Measurements from ENCODE around the gene PRKAR2B. TPM values are rescaled to one million over a fixed set of nuclear protein-coding genes. Genes with fewer than 3 reads are reported as not detected.

Gene PRKAR2B
- total and polyA plus RNA-seq, 7 experiments from 2014 or later = 0.39 to 5.0 (median 0.54) TPM

DNA sequence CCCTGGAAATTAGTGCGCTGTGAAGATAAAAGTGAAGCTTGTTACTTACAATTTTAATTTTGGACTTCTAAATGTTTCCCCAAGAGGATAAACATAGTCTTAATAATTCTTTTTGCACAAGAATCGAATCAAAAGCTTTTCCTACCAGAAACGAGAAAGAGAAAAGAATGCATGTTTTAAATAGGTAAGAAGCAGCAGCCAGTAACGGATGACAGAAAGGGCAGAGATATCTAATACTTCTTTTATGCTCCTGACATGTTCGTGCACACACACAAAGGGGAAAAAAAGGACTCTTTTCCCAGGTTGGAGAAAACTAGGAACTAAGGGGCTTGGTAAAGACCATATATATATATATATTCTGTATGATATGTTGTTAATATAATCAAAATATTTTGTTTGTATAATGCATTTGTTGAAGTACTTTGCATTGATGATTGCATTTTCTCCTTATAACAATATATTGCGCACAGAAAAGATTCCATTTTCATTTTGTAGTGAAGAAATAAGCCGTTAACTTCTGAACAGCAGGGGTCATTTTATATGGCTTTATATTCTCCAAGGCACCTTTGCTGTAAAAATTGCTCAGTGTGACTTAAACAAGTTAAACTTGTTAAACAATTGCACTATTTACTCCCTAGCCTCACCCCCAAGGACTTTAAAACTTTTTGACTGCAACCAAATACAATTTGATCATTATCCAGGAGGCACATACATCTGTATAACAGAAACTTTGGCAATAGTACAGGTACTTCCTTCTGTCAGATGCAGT, 2.2 kb downstream of the PRKAR2B start:
- H3K27me3 ChIP-seq (ENCODE audit: control insufficient read depth in 2 of 2, insufficient read depth in 2 of 2, low read length in 2 of 2) = peaks cover 4 to 8% of the 10 kb centered on the region in 2 donors
- no peaks in the 10 kb centered on the region for H3K36me3 ChIP-seq (ENCODE audit: control insufficient read depth in 2 of 3, insufficient read depth in 3 of 3, low read length in 3 of 3)
- H3K9me3 ChIP-seq (ENCODE audit: control insufficient read depth in 2 of 3, low read length in 3 of 3) = no peaks in the 10 kb centered on the region
- Mint-ChIP-seq H3K36me3 (no peaks in the 10 kb centered on the region), H3K4me1 (peaks cover 10 to 18% (median 15%) of the 10 kb centered on the region in 7 donors), H3K4me3 (no peak overlapping the region), H3K9me3 (peaks cover 0 to 2% (median 0%) of the 10 kb centered on the region in 11 donors), H3K27ac (no peak overlapping the region), H3K27me3 (peaks cover 13 to 62% (median 29%) of the 10 kb centered on the region in 5 donors)
- no peak overlapping the region for H3K4me3 ChIP-seq (ENCODE audit: low read length)
- CTCF ChIA-PET = interaction anchor here (1.5 kb wide), 1 partner anchor 99 kb away, joined by 3 read pairs; no protein-coding TSS in a partner anchor
- H3K27ac ChIP-seq (ENCODE audit: low read depth, low read length) = no peak overlapping the region
- intact Hi-C loops (cut with micrococcal nuclease) = loop anchor here (5.0 to 10.0 kb wide), 5 partner anchors 101 to 848 kb away; partner anchors contain the start of genes DLD (in 1 of the 2) and PIK3CG (in 1 of the 2)
- POLR2A ChIA-PET = interaction anchor here (0.7 kb wide), 1 partner anchor 1627 kb away, joined by 3 read pairs; no protein-coding TSS in a partner anchor
- DNase-seq = no peak
- ATAC-seq = no peak
- peaks cover 4 to 10% of the 10 kb centered on the region in 2 donors for H3K4me1 ChIP-seq (ENCODE audit: control insufficient read depth in 2 of 2, insufficient read depth in 2 of 2, low read length in 2 of 2)

DNA sequence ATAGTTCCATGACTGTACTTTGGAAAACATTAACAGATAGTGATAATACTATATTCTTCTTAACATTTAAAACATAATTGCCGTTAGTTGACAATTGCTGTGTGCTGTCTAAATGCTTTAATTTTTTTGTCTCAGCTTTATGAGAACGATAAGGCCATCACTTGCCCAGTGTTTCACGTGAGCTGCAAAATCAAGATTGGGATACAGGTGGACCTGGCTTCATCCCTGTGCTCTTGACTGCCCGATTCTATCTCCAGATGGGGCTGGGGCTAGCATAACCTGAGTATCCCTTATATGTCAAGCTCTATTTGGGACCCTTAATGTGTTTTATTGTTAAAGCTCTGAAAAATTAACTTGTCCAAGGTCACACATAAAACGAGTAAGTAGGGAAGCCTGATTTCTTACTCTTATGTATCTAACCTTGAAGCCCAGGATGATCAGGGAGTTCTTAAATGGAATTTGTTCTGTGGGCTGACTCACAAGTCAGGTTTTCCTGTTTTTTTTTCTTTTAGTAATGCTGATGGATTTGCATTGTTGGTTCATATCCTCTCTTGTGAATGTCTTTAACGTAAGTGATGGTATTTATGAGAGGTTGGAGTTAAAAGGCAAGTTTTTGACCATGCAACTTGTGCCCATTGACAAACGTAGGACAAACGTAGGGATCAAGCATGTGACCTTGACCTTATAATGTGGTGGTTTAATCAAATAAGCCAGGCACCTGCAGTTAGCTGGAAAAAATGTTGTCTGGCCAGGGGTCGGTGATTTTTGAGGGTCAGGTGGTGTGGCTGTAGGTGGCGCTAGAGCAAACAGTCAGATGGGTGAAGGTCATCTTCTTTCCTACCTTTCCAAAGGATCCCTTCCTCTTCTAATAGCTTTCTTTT, 3.6 kb downstream of the PRKAR2B start:
- ChIA-PET POLR2A (interaction anchor here (0.5 to 0.7 kb wide), 3 partner anchors 11 to 1980 kb away, joined by 3 to 4 read pairs (median 4); no protein-coding TSS in a partner anchor), CTCF (no interaction called here)
- Mint-ChIP-seq H3K36me3 (no peaks in the 10 kb centered on the region), H3K27ac (no peak overlapping the region), H3K4me3 (no peak overlapping the region), H3K4me1 (peaks cover 10 to 18% (median 14%) of the 10 kb centered on the region in 7 donors), H3K9me3 (peaks cover 0 to 2% (median 0%) of the 10 kb centered on the region in 11 donors), H3K27me3 (peaks cover 13 to 64% (median 29%) of the 10 kb centered on the region in 5 donors)
- Histone ChIP-seq H3K4me3 (ENCODE audit: low read length) (no peak overlapping the region), H3K27ac (ENCODE audit: low read depth, low read length) (no peak overlapping the region), H3K4me1 (ENCODE audit: control insufficient read depth in 2 of 2, insufficient read depth in 2 of 2, low read length in 2 of 2) (peaks cover 4 to 10% of the 10 kb centered on the region in 2 donors), H3K27me3 (ENCODE audit: control insufficient read depth in 2 of 2, insufficient read depth in 2 of 2, low read length in 2 of 2) (peaks cover 4 to 8% of the 10 kb centered on the region in 2 donors), H3K36me3 (ENCODE audit: control insufficient read depth in 2 of 3, insufficient read depth in 3 of 3, low read length in 3 of 3) (no peaks in the 10 kb centered on the region), H3K9me3 (ENCODE audit: control insufficient read depth in 2 of 3, low read length in 3 of 3) (no peaks in the 10 kb centered on the region)
- no peak for ATAC-seq
- no peak for DNase-seq
- intact Hi-C loops (cut with micrococcal nuclease) = loop anchor here (5.0 to 10.0 kb wide), 5 partner anchors 99 to 847 kb away; partner anchors contain the start of genes DLD (in 1 of the 2) and PIK3CG (in 1 of the 2)

DNA sequence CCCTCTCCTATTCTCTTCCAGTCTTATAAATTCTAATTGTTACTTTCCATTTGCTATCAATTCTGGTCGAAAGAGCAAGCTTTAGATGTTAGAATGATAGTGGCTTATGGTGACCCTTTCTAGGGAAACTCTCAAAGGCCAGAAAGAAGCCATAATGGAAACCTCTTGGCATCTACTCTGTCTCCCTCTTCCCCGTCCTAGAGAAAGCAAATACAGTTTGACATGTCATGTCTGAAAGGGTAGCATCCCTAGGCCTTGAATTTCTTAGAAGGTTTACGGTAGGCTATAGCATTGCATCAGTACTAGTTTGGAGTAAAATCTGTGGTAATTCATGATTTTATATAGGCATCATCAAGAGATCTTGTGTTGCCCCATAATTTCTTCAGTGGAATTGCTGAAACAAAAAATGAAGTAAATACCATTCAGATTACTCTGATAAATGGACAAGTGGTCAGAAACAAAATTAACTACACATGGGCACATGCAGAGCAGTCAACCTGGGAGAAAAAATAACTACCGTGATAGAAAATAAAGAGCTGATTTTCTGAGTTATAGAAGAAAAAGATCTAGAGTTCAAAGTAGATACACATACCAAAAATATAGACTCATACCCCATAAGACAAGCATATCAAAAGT, 4.4 kb downstream of the PRKAR2B start:
- no peak for DNase-seq
- CTCF ChIA-PET = no interaction called here
- H3K27me3 Mint-ChIP-seq = peaks cover 13 to 63% (median 29%) of the 10 kb centered on the region in 5 donors
- no peak overlapping the region for H3K27ac ChIP-seq (ENCODE audit: low read depth, low read length)
- no peak overlapping the region for H3K4me3 ChIP-seq (ENCODE audit: low read length)
- no peaks in the 10 kb centered on the region for H3K36me3 ChIP-seq (ENCODE audit: control insufficient read depth in 2 of 3, insufficient read depth in 3 of 3, low read length in 3 of 3)
- POLR2A ChIA-PET = interaction anchor here (0.6 kb wide), 1 partner anchor 10 kb away, joined by 4 read pairs; no protein-coding TSS in a partner anchor
- H3K9me3 ChIP-seq (ENCODE audit: control insufficient read depth in 2 of 3, low read length in 3 of 3) = no peaks in the 10 kb centered on the region
- H3K27me3 ChIP-seq (ENCODE audit: control insufficient read depth in 2 of 2, insufficient read depth in 2 of 2, low read length in 2 of 2) = peaks cover 4 to 8% of the 10 kb centered on the region in 2 donors
- H3K9me3 Mint-ChIP-seq = peaks cover 0 to 2% (median 0%) of the 10 kb centered on the region in 11 donors
- no peak for ATAC-seq
- H3K36me3 Mint-ChIP-seq = no peaks in the 10 kb centered on the region
- no peak overlapping the region for H3K27ac Mint-ChIP-seq
- H3K4me1 ChIP-seq (ENCODE audit: control insufficient read depth in 2 of 2, insufficient read depth in 2 of 2, low read length in 2 of 2) = peaks cover 4 to 9% of the 10 kb centered on the region in 2 donors
- peaks cover 10 to 15% (median 13%) of the 10 kb centered on the region in 7 donors for H3K4me1 Mint-ChIP-seq
- intact Hi-C loops (cut with micrococcal nuclease) = loop anchor here (5.0 to 10.0 kb wide), 5 partner anchors 98 to 846 kb away; partner anchors contain the start of genes DLD (in 1 of the 2) and PIK3CG (in 1 of the 2)
- no peak overlapping the region for H3K4me3 Mint-ChIP-seq

DNA sequence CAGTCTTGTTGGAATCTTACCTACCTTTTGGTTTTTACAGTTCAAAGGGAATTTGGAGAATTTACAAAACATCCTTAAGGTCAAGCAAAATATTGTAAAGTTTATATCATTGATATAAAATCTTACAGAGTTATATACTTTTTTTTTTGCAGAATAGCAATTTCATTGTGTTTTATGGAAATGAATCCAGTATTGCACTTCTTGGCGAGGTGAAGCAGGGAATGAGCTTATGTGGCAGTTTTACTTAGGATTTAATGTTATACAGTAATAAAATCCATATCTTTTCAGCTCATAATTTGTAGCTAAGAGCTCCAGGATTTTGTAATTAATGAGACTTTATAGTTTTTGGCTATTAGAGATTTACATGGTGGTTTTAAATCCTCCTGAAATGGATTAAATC, 5.0 kb downstream of the PRKAR2B start:
- Histone ChIP-seq H3K36me3 (ENCODE audit: control insufficient read depth in 2 of 3, insufficient read depth in 3 of 3, low read length in 3 of 3) (no peaks in the 10 kb centered on the region), H3K27me3 (ENCODE audit: control insufficient read depth in 2 of 2, insufficient read depth in 2 of 2, low read length in 2 of 2) (peaks cover 4 to 8% of the 10 kb centered on the region in 2 donors), H3K4me1 (ENCODE audit: control insufficient read depth in 2 of 2, insufficient read depth in 2 of 2, low read length in 2 of 2) (peaks cover 4 to 7% of the 10 kb centered on the region in 2 donors), H3K4me3 (ENCODE audit: low read length) (no peak overlapping the region), H3K27ac (ENCODE audit: low read depth, low read length) (no peak overlapping the region), H3K9me3 (ENCODE audit: control insufficient read depth in 2 of 3, low read length in 3 of 3) (no peaks in the 10 kb centered on the region)
- Mint-ChIP-seq H3K4me3 (no peak overlapping the region), H3K36me3 (no peaks in the 10 kb centered on the region), H3K9me3 (peaks cover 0 to 2% (median 0%) of the 10 kb centered on the region in 11 donors), H3K27me3 (peaks cover 13 to 60% (median 29%) of the 10 kb centered on the region in 5 donors), H3K4me1 (peaks cover 9 to 12% (median 10%) of the 10 kb centered on the region in 7 donors), H3K27ac (no peak overlapping the region)
- POLR2A ChIA-PET = no interaction called here
- intact Hi-C loops (cut with micrococcal nuclease) = loop anchor here (5.0 to 10.0 kb wide), 5 partner anchors 98 to 845 kb away; partner anchors contain the start of genes DLD (in 1 of the 2) and PIK3CG (in 1 of the 2)
- ATAC-seq (no peak), DNase-seq (no peak)
- CTCF ChIA-PET = interaction anchor here (0.7 kb wide), 1 partner anchor 506 kb away, joined by 3 read pairs; no protein-coding TSS in a partner anchor

DNA sequence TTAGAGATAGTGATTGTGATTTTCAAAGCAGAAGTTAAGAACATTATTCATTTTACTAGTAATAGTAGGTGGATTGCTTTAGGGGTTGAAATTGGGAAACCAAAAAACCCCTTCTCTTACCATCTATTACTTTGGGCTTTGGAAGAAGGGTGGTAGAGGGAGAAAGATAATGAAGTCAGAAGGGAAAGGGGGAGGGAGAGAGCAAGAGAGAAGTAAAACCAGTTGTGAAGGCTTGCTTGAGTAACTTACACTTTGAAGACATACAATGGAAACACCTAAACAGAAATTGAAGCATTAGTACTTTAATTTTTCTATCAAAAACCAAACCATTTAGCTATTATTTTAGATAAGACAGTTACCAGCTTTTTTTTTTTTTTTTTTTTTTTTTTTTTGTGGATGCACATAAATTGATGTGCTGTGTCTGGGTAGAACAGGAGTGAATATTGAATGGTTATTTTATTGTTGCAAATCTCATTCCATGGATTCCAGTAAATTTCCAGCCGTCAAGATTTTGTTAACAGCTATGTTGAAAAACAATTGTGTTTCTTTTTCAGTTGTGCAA, 5.5 kb downstream of the PRKAR2B start:
- Mint-ChIP-seq H3K4me1 (peaks cover 9 to 12% (median 10%) of the 10 kb centered on the region in 7 donors), H3K9me3 (peaks cover 0 to 2% (median 0%) of the 10 kb centered on the region in 11 donors), H3K27me3 (peaks cover 13 to 60% (median 29%) of the 10 kb centered on the region in 5 donors), H3K4me3 (no peak overlapping the region), H3K27ac (no peak overlapping the region), H3K36me3 (no peaks in the 10 kb centered on the region)
- Histone ChIP-seq H3K4me1 (ENCODE audit: control insufficient read depth in 2 of 2, insufficient read depth in 2 of 2, low read length in 2 of 2) (peaks cover 4 to 6% of the 10 kb centered on the region in 2 donors), H3K9me3 (ENCODE audit: control insufficient read depth in 2 of 3, low read length in 3 of 3) (no peaks in the 10 kb centered on the region), H3K27me3 (ENCODE audit: control insufficient read depth in 2 of 2, insufficient read depth in 2 of 2, low read length in 2 of 2) (peaks cover 4 to 8% of the 10 kb centered on the region in 2 donors), H3K36me3 (ENCODE audit: control insufficient read depth in 2 of 3, insufficient read depth in 3 of 3, low read length in 3 of 3) (no peaks in the 10 kb centered on the region), H3K4me3 (ENCODE audit: low read length) (no peak overlapping the region), H3K27ac (ENCODE audit: low read depth, low read length) (no peak overlapping the region)
- ChIA-PET CTCF (interaction anchor here (0.7 kb wide), 1 partner anchor 507 kb away, joined by 3 read pairs; no protein-coding TSS in a partner anchor), POLR2A (interaction anchor here (0.6 kb wide), 1 partner anchor 10 kb away, joined by 3 read pairs; no protein-coding TSS in a partner anchor)
- intact Hi-C loops (cut with micrococcal nuclease) = loop anchor here (5.0 to 10.0 kb wide), 5 partner anchors 97 to 845 kb away; partner anchors contain the start of genes DLD (in 1 of the 2) and PIK3CG (in 1 of the 2)
- DNase-seq (no peak), ATAC-seq (no peak)

Data from naive thymus-derived CD4-positive, alpha-beta T cell (primary cell).